Measurements from ENCODE around the gene SLC25A40.
"Not testable (repeated sequence)": the region's sequence is repeated elsewhere in the genome, so short reads cannot be mapped to it uniquely, and the experiment has no call there.

Gene SLC25A40

GRCh38 chr7:87872346-87872745 is 3.8 kb downstream of the SLC25A40 start:
- H2AFZ ChIP-seq (ENCODE audit: low read depth, low read length): no peak overlapping the region
- H3K9me3 ChIP-seq (ENCODE audit: insufficient read depth, low read length, severe bottlenecking): peaks cover 44% of the 10 kb centered on the region
- H3K4me3 ChIP-seq (ENCODE audit: low read depth in 1 of 2, low read length in 2 of 2): no peak overlapping the region
- ATAC-seq (ENCODE audit: insufficient read depth, low read depth): no peak
- no peaks in the 10 kb centered on the region for H4K20me1 ChIP-seq (ENCODE audit: insufficient read depth, low read length)
- H3K27me3 ChIP-seq (ENCODE audit: insufficient read depth, low read length, poor library complexity): no peaks in the 10 kb centered on the region
- peaks cover 99% of the 10 kb centered on the region for H3K79me2 ChIP-seq (ENCODE audit: insufficient read depth, low read length)
- peaks cover 21% of the 10 kb centered on the region for H3K4me1 ChIP-seq (ENCODE audit: insufficient read depth, low read length)
- TF ChIP-seq, protein P1, sequence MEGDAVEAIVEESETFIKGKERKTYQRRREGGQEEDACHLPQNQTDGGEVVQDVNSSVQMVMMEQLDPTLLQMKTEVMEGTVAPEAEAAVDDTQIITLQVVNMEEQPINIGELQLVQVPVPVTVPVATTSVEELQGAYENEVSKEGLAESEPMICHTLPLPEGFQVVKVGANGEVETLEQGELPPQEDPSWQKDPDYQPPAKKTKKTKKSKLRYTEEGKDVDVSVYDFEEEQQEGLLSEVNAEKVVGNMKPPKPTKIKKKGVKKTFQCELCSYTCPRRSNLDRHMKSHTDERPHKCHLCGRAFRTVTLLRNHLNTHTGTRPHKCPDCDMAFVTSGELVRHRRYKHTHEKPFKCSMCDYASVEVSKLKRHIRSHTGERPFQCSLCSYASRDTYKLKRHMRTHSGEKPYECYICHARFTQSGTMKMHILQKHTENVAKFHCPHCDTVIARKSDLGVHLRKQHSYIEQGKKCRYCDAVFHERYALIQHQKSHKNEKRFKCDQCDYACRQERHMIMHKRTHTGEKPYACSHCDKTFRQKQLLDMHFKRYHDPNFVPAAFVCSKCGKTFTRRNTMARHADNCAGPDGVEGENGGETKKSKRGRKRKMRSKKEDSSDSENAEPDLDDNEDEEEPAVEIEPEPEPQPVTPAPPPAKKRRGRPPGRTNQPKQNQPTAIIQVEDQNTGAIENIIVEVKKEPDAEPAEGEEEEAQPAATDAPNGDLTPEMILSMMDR (IDR thresholded peaks at IDR 0.05; ENCODE audit: borderline replicate concordance, extremely low read depth, low read length, poor library complexity, severe bottlenecking): no peak
- TF ChIP-seq EZH2 (IDR thresholded peaks at IDR 0.05; ENCODE audit: borderline replicate concordance, low read depth, low read length, severe bottlenecking): no peak
- H3K27ac ChIP-seq (ENCODE audit: low read length): no peak overlapping the region
- no peak overlapping the region for H3K9ac ChIP-seq (ENCODE audit: low read depth, low read length)
- no peak for DNase-seq
- H3K4me2 ChIP-seq (ENCODE audit: insufficient read depth, low read length): no peak overlapping the region
- H3K36me3 ChIP-seq (ENCODE audit: insufficient read depth, low read length): peaks cover 58% of the 10 kb centered on the region

DNA sequence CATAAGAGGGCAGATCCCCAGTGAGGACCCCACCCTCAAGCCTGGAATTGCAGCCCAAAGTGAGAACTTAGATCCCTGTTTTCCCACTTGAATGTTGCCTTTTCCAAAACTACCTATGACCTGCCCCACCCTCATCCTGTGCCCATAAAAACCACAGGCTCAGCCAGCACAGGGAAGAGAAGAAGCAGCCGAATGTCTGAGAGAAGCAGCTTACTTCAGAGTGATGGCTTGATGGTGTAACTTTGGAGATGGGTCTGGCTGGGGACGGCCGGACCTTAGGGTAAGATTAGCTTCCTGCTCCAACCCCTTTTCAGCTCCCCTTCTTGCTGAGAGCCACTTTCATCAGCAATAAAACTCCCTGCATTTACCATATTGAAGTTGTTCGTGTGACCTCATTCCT is 5.7 kb downstream of the SLC25A40 start:
- ATAC-seq (ENCODE audit: insufficient read depth, low read depth) (no peak), DNase-seq (no peak)
- no peak for TF ChIP-seq EZH2 (IDR thresholded peaks at IDR 0.05; ENCODE audit: borderline replicate concordance, low read depth, low read length, severe bottlenecking)
- TF ChIP-seq, protein P1 (IDR thresholded peaks at IDR 0.05; ENCODE audit: borderline replicate concordance, extremely low read depth, low read length, poor library complexity, severe bottlenecking): no peak
- peaks cover 69% of the 10 kb centered on the region for H3K36me3 ChIP-seq (ENCODE audit: insufficient read depth, low read length)
- no peaks in the 10 kb centered on the region for H3K27me3 ChIP-seq (ENCODE audit: insufficient read depth, low read length, poor library complexity)
- no peak overlapping the region for H2AFZ ChIP-seq (ENCODE audit: low read depth, low read length)
- no peak overlapping the region for H3K9ac ChIP-seq (ENCODE audit: low read depth, low read length)
- H3K9me3 ChIP-seq (ENCODE audit: insufficient read depth, low read length, severe bottlenecking): peaks cover 55% of the 10 kb centered on the region
- peaks cover 97% of the 10 kb centered on the region for H3K79me2 ChIP-seq (ENCODE audit: insufficient read depth, low read length)
- no peaks in the 10 kb centered on the region for H4K20me1 ChIP-seq (ENCODE audit: insufficient read depth, low read length)
- 0 out of 4 replicates have a peak overlapping the region, but pooled peaks of 1 of the 2 experiments have one; percentile 4 for H3K4me3 ChIP-seq (ENCODE audit: low read depth in 1 of 2, low read length in 2 of 2)
- H3K4me2 ChIP-seq (ENCODE audit: insufficient read depth, low read length): no peak overlapping the region
- peaks cover 21% of the 10 kb centered on the region for H3K4me1 ChIP-seq (ENCODE audit: insufficient read depth, low read length)
- H3K27ac ChIP-seq (ENCODE audit: low read length): no peak overlapping the region

- H3K4me2 ChIP-seq (ENCODE audit: insufficient read depth, low read length); H3K4me1 ChIP-seq (ENCODE audit: insufficient read depth, low read length); H4K20me1 ChIP-seq (ENCODE audit: insufficient read depth, low read length); ATAC-seq (ENCODE audit: insufficient read depth, low read depth); H2AFZ ChIP-seq (ENCODE audit: low read depth, low read length); DNase-seq; H3K9ac ChIP-seq (ENCODE audit: low read depth, low read length); H3K4me3 ChIP-seq (ENCODE audit: low read depth in 1 of 2, low read length in 2 of 2); H3K27ac ChIP-seq (ENCODE audit: low read length); H3K27me3 ChIP-seq (ENCODE audit: insufficient read depth, low read length, poor library complexity): not testable (repeated sequence)
- Histone ChIP-seq H3K9me3 (ENCODE audit: insufficient read depth, low read length, severe bottlenecking) (peaks cover 40% of the 10 kb centered on the region), H3K36me3 (ENCODE audit: insufficient read depth, low read length) (peaks cover 55% of the 10 kb centered on the region), H3K79me2 (ENCODE audit: insufficient read depth, low read length) (peaks cover 93% of the 10 kb centered on the region)
Measured at GRCh38 chr7:87866533-87866932, 9.6 kb downstream of the SLC25A40 start.

- Histone ChIP-seq H2AFZ (ENCODE audit: low read depth, low read length) (no peak overlapping the region), H3K4me3 (ENCODE audit: low read depth in 1 of 2, low read length in 2 of 2) (no peak overlapping the region), H3K36me3 (ENCODE audit: insufficient read depth, low read length) (peaks cover 50% of the 10 kb centered on the region), H3K27ac (ENCODE audit: low read length) (no peak overlapping the region), H3K9me3 (ENCODE audit: insufficient read depth, low read length, severe bottlenecking) (peaks cover 35% of the 10 kb centered on the region), H3K4me1 (ENCODE audit: insufficient read depth, low read length) (no peaks in the 10 kb centered on the region), H3K27me3 (ENCODE audit: insufficient read depth, low read length, poor library complexity) (no peaks in the 10 kb centered on the region), H3K79me2 (ENCODE audit: insufficient read depth, low read length) (peaks cover 91% of the 10 kb centered on the region), H3K4me2 (ENCODE audit: insufficient read depth, low read length) (no peak overlapping the region), H3K9ac (ENCODE audit: low read depth, low read length) (no peak overlapping the region), H4K20me1 (ENCODE audit: insufficient read depth, low read length) (no peaks in the 10 kb centered on the region)
- no peak for TF ChIP-seq EZH2 (IDR thresholded peaks at IDR 0.05; ENCODE audit: borderline replicate concordance, low read depth, low read length, severe bottlenecking)
- TF ChIP-seq, protein P1 (IDR thresholded peaks at IDR 0.05; ENCODE audit: borderline replicate concordance, extremely low read depth, low read length, poor library complexity, severe bottlenecking): no peak
- no peak for DNase-seq
- no peak for ATAC-seq (ENCODE audit: insufficient read depth, low read depth)
Measured at GRCh38 chr7:87866089-87866488, 10.1 kb downstream of the SLC25A40 start.

All from DND-41 (cell line).